Skeletal muscle cell (primary cell): ENCODE results near the gene SLCO4A1.

ENCODE experiments used
- DNase-seq: peaks from one replicate; pipeline ENCODE4 v3.0.0-alpha.2; 2010; ENCODE audit warnings: low read depth
- H3K4me3 ChIP-seq: 2 replicates; pipeline ENCODE4 v1.5.1; 2011; ENCODE audit warnings: low read depth, mild to moderate bottlenecking, control low read depth, low read length, moderate library complexity

Gene SLCO4A1

DNA sequence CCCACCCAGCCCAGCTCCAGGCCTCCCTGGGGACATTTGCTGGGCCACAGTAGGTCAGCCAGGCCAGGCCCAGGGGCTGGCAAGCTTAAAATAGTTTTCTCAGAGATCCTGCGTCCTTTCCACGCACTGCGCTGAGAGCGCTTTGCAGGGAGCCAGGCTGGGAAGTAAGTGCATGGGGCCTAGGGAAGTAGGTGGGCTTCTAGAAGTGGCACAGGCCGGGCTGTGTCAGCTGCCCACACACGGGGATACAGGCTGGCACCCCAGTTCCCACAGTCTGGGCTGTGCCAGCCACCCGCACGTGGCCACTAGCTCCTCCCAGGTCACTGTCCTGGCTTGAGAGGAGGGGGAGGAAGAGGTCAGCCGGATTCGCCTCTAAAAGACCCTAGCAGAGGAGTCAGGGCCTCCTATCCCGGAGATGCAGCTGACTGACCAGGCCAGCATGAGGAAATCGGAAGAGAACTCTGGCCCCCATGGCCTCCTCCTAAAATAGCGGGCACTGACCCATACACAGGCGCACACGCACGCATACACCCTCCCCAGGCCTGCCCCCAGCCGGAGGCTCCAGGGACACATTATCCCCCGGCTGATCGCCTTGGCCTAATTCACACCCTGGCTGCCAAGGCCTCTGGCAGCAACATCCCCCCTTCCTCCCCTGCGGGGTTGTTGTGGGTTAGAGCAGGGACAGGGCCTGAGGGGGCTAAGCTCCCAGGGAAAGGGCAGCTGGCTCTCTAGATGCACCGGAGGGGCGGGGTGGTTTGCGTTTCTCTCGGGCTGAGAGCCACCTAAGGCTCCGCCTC is 5.4 kb downstream of the SLCO4A1 start:
- H3K4me3 ChIP-seq = no peak overlapping the region
- DNase-seq = no peak

DNA sequence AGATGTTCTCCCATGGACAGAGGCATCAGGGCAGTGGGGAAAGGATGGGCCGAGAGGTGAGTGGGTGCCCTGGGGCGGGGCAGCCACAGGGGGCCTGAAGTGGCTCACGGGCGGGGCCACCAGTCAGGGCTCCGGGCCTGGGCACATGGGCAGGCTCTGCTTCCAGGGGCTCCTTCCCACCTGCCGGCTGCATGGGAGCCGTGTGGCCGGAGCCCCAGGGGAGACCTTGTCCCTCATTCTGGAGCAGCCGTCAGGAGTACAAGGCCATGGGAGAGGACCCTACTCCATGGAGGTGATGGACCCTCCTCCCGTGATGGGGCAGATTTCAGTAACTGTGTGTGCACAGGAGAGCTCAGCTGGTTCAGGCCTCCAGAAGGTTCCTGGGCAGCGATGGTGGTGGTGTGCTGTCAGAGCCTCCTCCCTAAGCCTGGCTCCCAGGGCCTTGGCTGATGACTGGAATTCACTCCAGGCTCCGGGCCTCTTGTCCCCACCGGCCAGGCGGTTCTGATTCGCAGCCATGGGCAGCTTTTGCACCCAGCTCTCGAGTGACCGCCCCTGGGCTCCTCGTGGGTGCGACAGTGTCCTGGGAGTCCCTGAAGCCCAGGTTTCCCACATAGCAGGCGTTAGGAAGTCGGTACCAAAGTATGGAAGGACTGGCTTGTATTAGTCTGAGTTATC is 6.2 kb downstream of the SLCO4A1 start:
- no peak for DNase-seq
- H3K4me3 ChIP-seq = no peak overlapping the region

DNA sequence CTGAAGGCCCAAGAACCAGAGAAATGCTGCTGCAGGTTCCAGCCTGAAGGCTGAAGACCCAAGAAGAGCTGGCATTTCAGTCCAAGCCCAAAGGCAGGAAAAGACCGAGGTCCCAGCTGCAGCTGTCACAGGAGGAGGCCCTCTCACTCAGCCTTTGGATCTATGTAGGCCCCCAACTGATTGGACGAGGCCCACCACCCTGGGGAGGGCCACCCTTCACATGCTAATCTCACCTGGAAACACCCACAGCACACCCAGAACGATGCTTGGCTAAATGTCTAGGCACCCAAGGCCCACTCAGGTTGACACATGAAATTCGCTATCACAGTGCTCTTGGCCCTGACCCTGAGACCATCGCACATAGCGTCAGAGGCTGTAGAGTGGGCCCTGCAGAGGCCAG is 6.8 kb downstream of the SLCO4A1 start:
- no peak for DNase-seq

DNA sequence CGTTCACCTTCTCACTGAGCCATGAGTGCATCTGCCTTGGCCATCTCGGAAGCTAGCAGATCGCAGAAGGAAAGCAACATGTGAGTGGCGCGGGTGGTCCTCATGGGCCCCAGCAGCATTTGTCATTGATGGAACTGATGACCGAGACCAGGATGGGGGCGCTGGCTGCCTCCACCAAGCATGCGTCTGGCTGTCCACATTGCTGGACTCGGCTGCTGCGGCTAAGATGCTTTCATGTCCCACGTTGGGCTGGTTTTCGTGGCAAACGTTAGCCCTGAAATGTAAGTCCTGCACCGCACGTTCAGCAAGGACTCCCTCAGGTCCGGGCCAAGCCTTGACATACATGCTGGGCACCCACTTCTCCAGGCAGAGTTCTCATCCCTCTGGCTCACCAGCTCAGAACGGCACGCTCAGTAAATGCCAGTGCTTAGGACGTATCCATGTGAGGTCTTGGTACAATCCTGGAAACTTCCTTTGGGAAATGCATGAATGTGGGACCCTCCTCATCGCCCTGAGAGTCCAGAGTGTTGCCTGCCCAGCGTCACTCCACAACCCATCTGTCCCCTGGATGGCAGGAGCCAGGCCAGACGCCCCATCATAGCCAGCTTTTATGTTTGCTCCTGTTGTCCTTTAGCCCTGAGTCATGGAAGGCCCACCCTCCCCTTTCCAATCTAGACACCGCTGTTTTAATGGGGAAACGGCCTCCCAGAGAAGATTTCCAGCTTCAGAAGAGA is 8.4 kb downstream of the SLCO4A1 start:
- H3K4me3 ChIP-seq = no peak overlapping the region
- DNase-seq = no peak

More for the DNA sequence above, 6.8 kb downstream of the SLCO4A1 start:
- H3K4me3 ChIP-seq = no peak overlapping the region

DNA sequence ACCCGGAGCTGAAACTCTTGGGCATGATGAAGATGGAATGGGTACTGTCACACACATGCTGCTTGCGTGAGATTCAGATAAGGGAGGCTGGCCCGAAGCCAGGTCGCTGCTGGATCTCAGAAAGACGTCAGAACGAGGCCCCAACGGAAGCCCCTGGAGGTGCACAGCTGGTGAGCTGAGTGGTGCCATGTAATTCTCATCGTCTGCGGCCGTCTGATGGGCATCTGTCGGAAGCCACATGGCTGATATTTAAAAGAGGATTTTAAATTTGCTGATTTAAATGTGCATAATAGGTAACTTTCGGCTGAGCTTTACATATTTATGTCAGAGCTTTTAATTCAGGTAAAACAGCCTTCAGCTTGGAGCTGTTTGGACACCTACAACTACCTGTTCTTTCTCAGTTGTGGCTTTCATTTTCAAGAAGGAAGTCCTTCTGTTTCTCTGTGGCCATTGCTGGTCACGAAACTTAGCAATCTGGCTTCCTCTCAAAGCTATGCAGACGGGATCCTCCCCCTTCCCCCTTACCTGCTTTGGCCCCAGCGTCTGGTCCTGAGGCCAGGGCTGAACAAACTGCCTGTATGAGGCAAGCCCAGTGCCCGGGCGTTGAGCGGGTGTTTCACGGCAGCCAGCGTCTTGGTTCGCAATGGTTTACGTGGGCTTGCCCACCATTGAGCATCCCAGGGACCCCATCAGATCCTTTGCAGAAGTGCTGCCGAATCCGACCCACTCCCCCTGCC is 9.2 kb downstream of the SLCO4A1 start:
- no peak for DNase-seq
- no peak overlapping the region for H3K4me3 ChIP-seq

DNA sequence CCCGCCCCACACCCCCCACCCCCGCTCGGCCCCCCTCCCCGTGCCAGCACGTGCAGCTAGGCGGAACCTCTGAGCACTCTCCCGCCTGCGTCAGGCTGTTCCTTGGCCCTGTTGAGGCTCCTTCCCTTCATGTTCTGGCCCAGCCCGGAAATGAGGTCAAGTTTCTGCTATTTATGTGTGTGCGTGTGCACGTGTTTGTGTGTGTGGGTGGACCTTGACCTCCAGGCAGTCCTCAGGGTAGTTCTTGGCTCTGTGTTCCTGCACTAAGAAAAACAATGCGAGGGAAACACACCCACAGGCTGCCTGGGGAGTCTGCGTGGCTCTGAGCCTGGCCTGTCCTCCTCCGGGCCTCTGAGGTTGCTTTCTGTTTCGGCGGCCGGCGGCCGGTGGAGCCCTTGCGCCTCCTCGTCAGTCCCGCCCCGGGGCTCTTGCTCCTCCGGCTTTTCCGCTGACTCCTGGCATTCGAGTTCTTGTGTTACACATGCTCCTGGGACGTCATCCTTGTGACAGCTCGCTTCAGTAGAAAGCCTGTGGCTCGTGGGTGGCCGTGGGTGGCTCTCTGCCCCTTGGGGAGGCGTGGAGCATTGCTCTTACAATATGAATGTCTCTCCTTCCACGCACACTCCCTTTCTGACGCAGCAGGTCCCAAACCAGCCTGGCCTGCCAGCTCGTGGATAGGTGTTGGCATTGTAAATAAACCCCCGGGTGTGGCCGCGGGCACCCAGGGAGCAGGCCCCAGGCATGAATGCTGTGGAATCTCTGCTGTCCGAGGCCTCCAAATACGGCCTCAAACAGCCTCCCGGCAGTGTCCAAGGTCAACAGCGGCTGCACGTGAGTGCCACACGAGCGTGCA is 10.0 kb downstream of the SLCO4A1 start:
- DNase-seq = peak; percentile 91
- peak overlapping the region; percentile 16 for H3K4me3 ChIP-seq

DNA sequence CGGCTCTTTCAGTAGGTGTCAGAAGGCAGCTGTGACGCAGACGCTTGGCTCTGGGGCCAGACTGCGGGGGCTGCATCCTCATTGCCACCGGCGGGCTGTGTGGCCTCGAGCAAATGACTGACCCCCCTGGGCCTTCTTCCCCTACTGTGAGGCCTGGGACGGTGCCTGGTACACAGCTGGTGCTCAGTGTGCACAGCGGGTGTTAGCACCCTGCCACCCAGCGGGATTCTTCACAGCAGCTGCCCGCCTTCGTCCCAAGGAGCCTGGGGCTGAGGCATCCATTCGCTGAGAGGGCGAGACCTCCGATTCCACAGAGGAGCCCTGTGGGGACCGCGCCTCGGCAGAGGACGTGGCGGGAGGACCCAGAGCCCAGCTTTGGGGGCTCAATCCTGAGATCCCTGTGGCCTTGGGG is 10.6 kb downstream of the SLCO4A1 start:
- no peak for DNase-seq
- no peak overlapping the region for H3K4me3 ChIP-seq

DNA sequence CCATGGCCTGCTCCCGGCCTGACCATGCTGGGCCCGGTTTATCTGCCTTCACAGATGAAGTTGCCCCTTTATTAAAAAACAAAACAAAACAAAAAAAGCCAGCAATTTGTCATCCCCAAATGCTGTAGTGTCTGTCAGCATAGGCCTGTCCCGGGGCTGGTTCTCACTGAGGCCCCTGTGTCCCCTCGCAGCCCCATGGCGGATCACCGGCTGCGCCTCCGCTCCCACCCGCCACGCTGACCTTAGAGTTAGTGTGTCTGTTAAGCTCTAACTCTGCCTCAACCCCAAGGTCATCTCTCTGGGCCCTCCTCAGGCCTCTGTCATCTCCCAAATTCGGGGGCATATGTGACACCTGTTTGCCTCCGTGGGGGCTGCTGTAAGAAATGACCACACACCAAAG is 11.1 kb downstream of the SLCO4A1 start:
- DNase-seq = no peak
- H3K4me3 ChIP-seq = no peak overlapping the region

DNA sequence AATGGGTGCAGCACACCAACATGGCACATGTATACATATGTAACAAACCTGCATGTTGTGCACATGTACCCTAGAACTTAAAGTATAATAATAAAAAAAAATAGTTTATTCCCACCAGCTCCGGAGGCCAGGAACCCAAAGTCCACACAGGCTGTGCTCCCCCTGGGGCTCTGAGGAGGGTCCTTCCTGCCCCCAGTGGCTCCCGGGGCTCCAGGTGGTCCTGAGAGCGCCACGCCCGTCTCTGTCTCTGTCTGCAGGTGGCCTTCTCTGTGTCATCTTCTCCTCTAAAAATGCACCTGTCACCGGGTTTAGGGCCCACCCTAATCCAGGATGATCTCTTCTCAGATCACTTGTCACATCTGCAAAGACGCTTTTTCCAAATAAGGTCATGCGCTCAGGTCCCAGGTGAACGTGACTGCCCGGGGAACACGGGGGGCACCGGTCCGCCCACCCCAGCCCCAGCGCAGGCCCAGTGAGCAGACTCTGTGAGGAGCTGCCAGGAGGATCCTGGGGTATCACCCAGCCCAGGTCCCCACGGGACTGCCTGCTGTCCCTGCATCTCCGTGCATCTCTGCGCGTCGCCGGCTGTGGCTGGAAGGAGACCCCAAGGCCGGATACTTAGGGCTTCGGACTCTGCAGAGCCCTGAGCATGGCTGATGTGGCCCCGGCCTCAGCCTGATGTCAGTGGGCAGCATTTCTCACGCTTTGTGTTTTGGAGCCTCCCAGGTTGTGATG is 11.8 kb downstream of the SLCO4A1 start:
- no peak overlapping the region for H3K4me3 ChIP-seq
- no peak for DNase-seq

DNA sequence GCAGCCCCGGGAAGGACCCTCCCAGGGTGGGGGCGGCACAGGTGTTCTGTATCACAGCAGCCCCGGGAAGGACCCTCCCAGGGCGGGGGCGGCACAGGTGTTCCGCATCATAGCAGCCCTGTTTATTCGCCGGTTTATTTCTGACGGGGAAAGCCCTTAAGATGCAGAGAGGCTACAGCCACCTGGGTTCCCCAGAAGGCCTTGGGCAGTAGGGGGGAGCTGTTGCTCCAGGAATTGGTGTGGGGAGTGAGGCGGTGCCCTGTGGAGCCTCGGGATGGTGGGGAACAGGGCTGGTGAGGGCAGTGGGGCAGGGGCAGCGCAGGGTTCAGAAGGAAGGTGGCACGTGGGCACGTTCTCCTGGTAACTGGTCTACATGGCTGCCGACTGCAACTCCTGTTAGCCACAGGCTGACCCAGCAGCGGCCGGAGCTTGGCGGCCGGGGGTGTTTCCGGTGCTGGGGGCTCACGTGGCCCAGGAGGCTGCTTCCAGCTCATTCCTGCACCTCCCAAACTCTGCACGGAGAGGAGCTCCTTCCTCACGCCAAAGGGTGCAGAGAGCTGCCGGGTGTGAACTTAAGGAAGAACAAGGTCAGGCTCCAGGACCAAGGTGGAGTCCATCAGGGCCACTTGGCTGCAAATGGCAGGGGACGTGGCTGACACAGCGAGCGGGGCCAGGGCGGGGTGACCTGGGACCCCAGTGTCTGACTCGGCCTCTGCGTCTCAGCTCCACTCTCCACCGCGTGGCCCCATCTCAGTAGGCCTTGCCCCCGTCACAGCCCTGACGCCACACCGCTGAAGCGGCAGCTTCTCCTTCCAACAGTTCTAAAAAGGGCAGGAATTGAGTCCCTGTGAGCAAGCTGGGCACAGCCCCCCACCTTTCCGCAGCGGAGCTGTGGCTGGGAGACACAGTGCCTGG is 13.2 kb downstream of the SLCO4A1 start:
- no peak for DNase-seq
- H3K4me3 ChIP-seq = no peak overlapping the region

DNA sequence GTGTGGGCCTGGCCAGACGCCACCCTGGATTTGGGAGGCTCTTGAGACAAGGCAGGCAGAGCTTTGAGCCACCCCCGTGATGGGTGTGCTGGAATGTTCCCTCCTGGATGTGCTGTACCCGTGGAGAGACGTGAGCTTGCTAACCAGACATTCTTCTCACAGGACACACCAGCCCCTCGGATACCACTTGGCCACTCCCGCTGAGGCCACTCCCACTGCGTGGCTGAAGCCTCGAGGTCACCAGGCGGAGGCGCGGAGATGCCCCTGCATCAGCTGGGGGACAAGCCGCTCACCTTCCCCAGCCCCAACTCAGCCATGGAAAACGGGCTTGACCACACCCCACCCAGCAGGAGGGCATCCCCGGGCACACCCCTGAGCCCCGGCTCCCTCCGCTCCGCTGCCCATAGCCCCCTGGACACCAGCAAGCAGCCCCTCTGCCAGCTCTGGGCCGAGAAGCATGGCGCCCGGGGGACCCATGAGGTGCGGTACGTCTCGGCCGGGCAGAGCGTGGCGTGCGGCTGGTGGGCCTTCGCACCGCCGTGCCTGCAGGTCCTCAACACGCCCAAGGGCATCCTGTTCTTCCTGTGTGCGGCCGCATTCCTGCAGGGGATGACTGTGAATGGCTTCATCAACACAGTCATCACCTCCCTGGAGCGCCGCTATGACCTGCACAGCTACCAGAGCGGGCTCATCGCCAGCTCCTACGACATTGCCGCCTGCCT is 14.1 kb downstream of the SLCO4A1 start:
- no peak overlapping the region for H3K4me3 ChIP-seq
- no peak for DNase-seq

DNA sequence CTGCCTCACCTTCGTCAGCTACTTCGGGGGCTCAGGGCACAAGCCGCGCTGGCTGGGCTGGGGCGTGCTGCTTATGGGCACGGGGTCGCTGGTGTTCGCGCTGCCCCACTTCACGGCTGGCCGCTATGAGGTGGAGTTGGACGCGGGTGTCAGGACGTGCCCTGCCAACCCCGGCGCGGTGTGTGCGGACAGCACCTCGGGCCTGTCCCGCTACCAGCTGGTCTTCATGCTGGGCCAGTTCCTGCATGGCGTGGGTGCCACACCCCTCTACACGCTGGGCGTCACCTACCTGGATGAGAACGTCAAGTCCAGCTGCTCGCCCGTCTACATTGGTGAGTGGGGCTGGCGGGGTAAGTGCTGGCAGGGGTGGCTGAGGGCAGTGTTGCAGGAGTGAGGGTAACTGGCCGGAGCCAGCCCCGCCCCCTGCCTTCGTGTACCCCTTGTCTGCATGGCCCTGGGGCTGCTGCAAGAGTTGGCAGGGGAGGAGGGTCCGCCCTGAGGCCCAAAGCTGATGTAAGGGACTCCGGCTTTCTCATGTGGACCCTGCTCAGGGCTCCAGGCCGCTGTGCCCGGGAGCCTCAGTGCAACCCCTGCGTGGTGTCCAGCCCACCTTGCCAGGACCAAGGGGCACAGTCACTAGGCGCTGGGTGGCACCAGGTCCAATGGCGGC is 14.8 kb downstream of the SLCO4A1 start:
- H3K4me3 ChIP-seq = no peak overlapping the region
- DNase-seq = no peak

DNA sequence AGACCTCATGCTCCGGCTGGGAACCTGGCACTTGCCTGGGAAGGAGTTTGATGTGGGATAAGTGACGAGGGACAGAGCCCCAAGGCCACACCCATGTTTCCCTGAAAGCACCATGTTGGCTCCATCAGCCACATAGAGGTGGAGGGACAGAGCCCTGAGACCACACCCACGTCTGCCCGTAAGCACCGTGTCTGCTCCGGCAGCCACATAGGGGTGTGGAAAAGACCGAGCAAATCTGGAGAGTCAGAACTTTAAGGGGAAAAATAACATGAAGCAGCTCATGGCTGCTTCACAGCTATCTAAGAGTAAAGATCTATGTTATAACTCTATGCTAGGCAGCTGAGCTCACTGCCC is 15.3 kb downstream of the SLCO4A1 start:
- no peak for DNase-seq
- H3K4me3 ChIP-seq = no peak overlapping the region

DNA sequence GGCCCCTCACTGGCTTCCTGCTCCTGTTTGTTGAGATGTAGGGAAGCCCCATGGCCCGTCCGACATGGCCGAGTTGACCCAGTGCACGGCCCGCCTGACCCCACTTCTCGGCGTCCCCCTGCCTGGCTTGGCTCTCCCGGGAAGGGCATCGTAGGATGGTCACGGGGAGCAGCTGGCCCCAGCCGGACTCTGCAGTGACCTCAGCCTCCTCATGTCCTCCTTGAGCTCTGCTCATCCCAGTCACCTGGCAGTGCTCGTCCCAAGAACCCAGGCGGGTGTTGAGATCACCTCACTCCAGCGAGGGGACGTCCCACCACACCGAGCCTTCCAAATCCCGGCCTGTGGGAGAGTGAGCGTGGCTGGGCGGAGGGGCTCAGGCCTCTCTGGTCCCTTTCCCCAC is 15.7 kb downstream of the SLCO4A1 start:
- H3K4me3 ChIP-seq = no peak overlapping the region
- no peak for DNase-seq

DNA sequence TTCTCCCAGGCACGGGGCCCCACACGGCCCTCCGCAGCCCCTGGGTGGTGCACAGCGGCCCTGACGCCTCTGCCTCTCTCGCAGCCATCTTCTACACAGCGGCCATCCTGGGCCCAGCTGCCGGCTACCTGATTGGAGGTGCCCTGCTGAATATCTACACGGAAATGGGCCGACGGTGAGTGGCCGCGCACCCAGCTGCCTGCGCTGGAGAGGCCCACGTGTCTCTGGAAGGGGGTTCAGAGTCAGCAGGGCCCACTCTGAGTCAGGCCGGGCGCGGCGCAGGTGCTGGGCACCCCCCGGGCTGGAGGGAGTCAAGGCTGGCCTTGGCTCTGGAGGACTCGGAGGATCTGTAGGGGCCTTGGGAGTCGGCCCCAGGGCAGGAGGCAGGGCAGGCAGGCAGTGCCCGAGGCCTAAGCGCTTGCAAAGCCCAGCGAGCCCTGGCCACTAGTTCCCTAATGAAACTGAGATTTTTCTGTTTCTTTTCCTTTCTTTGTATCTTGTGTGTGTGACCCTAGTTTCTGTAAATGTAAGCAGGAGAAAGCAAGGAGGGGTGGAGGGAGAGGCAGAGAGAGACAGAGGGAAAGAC is 16.4 kb downstream of the SLCO4A1 start:
- no peak overlapping the region for H3K4me3 ChIP-seq
- DNase-seq = no peak
